HFF-Myc (cell line): Measurements from ENCODE around the gene KIFBP.
"Not testable (repeated sequence)": the region's sequence is repeated elsewhere in the genome, so short reads cannot be mapped to it uniquely, and the experiment has no call there.

Experiments
- DNase-seq: peaks from one replicate; pipeline ENCODE4 v3.0.0-alpha.2; 2011; ENCODE audit warnings: low read depth; ENCODE audit errors: extremely low read depth
- H3K4me3 ChIP-seq: replicated peaks from 2 replicates; pipeline ENCODE4 v1.5.1; 2011; ENCODE audit warnings: low read depth, mild to moderate bottlenecking, control low read depth, low read length
- CTCF ChIP-seq: IDR thresholded peaks from 2 replicates; pipeline ENCODE4 v1.5.1; 2012; ENCODE audit warnings: mild to moderate bottlenecking, low read depth, low read length, control low read depth; ENCODE audit errors: missing control alignments

KIFBP gene, protein sequence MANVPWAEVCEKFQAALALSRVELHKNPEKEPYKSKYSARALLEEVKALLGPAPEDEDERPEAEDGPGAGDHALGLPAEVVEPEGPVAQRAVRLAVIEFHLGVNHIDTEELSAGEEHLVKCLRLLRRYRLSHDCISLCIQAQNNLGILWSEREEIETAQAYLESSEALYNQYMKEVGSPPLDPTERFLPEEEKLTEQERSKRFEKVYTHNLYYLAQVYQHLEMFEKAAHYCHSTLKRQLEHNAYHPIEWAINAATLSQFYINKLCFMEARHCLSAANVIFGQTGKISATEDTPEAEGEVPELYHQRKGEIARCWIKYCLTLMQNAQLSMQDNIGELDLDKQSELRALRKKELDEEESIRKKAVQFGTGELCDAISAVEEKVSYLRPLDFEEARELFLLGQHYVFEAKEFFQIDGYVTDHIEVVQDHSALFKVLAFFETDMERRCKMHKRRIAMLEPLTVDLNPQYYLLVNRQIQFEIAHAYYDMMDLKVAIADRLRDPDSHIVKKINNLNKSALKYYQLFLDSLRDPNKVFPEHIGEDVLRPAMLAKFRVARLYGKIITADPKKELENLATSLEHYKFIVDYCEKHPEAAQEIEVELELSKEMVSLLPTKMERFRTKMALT

DNA sequence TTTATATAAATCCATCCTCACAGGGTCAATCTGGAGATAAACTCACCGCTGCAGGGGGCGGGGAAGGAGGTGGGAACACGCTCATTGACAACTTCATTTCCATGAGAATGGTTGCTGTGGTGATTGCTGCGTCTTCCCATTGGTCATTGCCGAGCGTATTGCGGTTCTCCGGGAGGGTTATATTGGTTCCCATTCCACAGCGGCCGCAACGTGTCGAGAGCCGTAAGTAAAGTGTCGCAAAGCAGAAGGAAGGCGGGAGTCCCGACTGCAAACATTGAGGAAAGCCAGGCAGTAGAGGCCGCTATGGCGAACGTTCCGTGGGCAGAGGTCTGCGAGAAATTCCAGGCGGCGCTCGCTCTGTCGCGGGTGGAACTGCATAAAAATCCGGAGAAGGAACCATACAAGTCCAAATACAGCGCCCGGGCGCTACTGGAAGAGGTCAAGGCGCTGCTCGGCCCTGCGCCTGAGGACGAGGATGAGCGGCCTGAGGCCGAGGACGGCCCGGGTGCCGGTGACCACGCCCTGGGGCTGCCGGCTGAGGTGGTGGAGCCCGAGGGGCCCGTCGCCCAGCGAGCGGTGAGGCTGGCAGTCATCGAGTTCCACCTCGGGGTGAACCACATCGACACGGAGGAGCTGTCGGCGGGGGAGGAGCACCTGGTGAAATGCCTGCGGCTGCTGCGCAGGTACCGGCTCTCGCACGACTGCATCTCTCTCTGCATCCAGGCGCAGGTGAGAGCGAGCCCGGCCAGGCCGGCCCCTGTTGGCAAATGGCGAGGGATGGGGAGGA lies at the start of gene KIFBP:
TSS of gene KIFBP (plus strand) at position 274 of the 787 bp plus-strand sequence. CDS start at position 304, 30 bp downstream.
- DNase-seq = peak; percentile 96
- peak within 1 kb of the TSS; percentile 89 for H3K4me3 ChIP-seq
- peak; percentile 42 for TF ChIP-seq CTCF

GRCh38 chr10:68938884-68939283 lies 49.7 kb upstream of the KIFBP start:
- no peak for TF ChIP-seq CTCF
- no peak overlapping the region for H3K4me3 ChIP-seq
- DNase-seq = no peak

GRCh38 chr10:68940917-68941316 lies 47.7 kb upstream of the KIFBP start:
- not testable (repeated sequence) for DNase-seq, H3K4me3 ChIP-seq

DNA sequence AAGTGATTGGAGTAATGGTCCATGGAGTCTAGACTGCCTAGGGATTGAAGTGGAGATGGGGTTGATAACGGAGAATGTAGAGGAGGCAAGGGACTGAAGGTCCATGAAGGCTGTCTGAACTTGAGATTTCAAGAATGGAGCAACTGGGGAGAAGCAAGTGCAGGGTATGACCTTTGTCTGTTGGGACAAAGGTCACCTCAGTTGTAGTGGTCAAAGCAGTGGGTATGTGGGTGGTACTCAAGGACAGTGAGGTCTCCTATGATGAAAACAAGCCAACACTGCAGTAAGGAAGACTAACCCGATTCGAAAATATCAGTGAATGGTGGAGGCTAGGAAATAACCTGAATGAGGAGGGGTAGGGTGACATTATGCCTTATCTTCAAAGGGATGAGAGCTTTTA lies 38.0 kb upstream of the KIFBP start:
- DNase-seq = no peak
- no peak overlapping the region for H3K4me3 ChIP-seq
- TF ChIP-seq CTCF = no peak

GRCh38 chr10:68954904-68955303 lies 33.7 kb upstream of the KIFBP start:
- TF ChIP-seq CTCF = no peak
- peak overlapping the region; percentile 73 for H3K4me3 ChIP-seq

DNA sequence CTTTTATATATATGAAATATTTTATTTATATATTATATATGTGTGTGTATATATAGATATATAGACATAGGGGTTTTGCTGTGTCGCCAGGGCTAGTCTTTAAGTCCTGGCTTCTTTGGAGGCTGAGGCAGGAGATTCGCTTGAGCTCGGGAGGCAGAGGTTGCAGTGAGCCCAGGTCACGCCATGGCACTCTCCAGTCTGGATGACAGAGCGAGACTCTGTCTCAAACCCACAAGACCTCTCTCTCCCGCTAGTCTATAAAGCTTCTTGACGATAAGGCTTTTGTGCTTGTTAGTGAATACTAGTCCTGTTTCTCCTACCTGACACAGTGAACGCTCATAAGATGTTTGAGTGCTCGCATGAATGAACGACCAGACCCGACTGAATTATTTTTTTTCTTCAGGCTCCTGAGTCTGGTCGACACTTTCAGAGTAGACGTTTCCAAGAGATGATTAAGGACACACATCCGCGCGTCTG lies 33.2 kb upstream of the KIFBP start:
- peak overlapping the region; percentile 73 for H3K4me3 ChIP-seq
- TF ChIP-seq CTCF = no peak
- no peak for DNase-seq

More at GRCh38 chr10:68954904-68955303, 33.7 kb upstream of the KIFBP start:
- DNase-seq = no peak
